ENCODE results near the gene TMEM184A. TPM values are rescaled to one million over a fixed set of nuclear protein-coding genes. Genes with fewer than 3 reads are reported as not detected.

The TMEM184A gene
- total and polyA plus RNA-seq, 2 of the 8 experiments (the other 6 are each of a cell fraction or from before 2014, with no cell fraction given), result 1.8 to 2.1 TPM

DNA sequence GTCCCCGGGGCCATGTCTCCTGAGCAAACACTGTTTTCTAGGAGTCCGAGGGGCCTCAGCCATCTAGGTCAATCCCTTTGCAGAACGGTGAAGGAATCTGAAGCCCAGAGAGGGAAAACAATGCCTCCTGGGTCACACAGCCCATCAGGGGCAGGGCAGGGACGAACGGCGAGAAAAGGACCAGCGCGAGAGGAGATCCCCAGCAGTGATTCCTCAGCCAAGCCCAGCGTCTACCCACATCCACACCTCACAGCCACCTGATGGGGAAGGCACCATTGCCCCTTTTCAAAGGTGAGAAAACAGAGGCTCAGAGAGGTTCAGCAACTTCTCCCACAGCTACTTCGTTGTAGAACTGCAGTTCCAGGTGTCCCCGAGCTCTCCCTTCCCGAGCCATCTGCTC is 31.7 kb upstream of the TMEM184A start:
- Histone ChIP-seq H2AFZ (ENCODE audit: low read length) (no peak overlapping the region), H3K79me1 (ENCODE audit: low read depth, low read length) (no peaks in the 10 kb centered on the region; the same call in 1 of the 2 replicates), H3K4me3 (ENCODE audit: extremely low read depth in 1 of 4, insufficient read depth in 2 of 4, low read depth in 3 of 4, low read length in 4 of 4) (no peak overlapping the region), H3K23ac (ENCODE audit: insufficient read length) (no peak overlapping the region), H3K9ac (replicated peaks in 1 of 4; ENCODE audit: extremely low read depth in 1 of 4, low read depth in 3 of 4, low read length in 3 of 4) (no peak overlapping the region), H3K27ac (ENCODE audit: low read depth, low read length) (no peak overlapping the region), H3K27me3 (replicated peaks in 1 of 4; ENCODE audit: control insufficient read depth in 3 of 4, extremely low read depth in 1 of 4, insufficient read depth in 3 of 4, low read length in 3 of 4) (0 out of 7 replicates have a peak, but pooled peaks cover 0 to 2% (median 0%) of the 10 kb centered on the region in 4 experiments), H2BK15ac (ENCODE audit: low read length) (no peak overlapping the region), H3K56ac (replicated peaks; ENCODE audit: insufficient read length, low read depth, low read length) (no peak overlapping the region), H3K4me1 (replicated peaks in 1 of 4; ENCODE audit: control insufficient read depth in 3 of 4, insufficient read depth in 4 of 4, low read length in 3 of 4) (no peaks in the 10 kb centered on the region), H2BK120ac (replicated peaks; ENCODE audit: low read depth, low read length) (no peak overlapping the region), H3K4me2 (ENCODE audit: insufficient read depth in 1 of 2, low read depth in 2 of 2, low read length in 2 of 2) (no peak overlapping the region), H2BK20ac (ENCODE audit: low read length) (no peak overlapping the region), H3K14ac (ENCODE audit: insufficient read length) (no peak overlapping the region), H3K79me2 (ENCODE audit: control insufficient read depth in 1 of 2, insufficient read depth in 2 of 2, low read length in 2 of 2) (no peaks in the 10 kb centered on the region), H4K5ac (ENCODE audit: insufficient read length, low read depth, low read length) (no peak overlapping the region), H3K23me2 (ENCODE audit: low read depth, low read length) (no peaks in the 10 kb centered on the region), H2BK12ac (ENCODE audit: low read depth, low read length) (no peak overlapping the region), H3K4ac (replicated peaks; ENCODE audit: insufficient read length, low read depth, low read length) (no peak overlapping the region), H3K18ac (ENCODE audit: extremely low read depth, low read length) (peak overlapping the region; percentile 7; the same call in 1 of the 2 replicates), H3K36me3 (ENCODE audit: control insufficient read depth in 2 of 4, insufficient read depth in 4 of 4, low read length in 3 of 4) (no peaks in the 10 kb centered on the region), H2BK5ac (ENCODE audit: low read depth, low read length) (no peak overlapping the region), H3K9me3 (ENCODE audit: insufficient read depth in 2 of 2, low read depth in 1 of 2, low read length in 1 of 2) (peaks cover 4 to 5% of the 10 kb centered on the region in 2 experiments; a peak in 2 of 4 replicates), H4K91ac (replicated peaks; ENCODE audit: insufficient read length, low read length) (no peak overlapping the region), H4K20me1 (replicated peaks in 1 of 2; ENCODE audit: control insufficient read depth in 1 of 2, insufficient read depth in 2 of 2, low read length in 2 of 2) (no peaks in the 10 kb centered on the region), H4K8ac (ENCODE audit: extremely low read depth, insufficient read depth, low read length) (no peak overlapping the region), H2AK5ac (ENCODE audit: low read depth, low read length) (0 out of 2 replicates have a peak overlapping the region, but pooled peaks have one; percentile 53)
- 92% methylated on average over 12 of the region's 12 CpGs; no CpG with 5 or more reads in 1 of the 2 experiments for WGBS, 2 experiments (ENCODE audit: extremely low coverage in 1 of 2, insufficient coverage in 1 of 2, insufficient read length in 1 of 2, insufficient replicate concordance in 2 of 2, low coverage in 1 of 2, low lambda C conversion rate in 2 of 2, missing lambda C conversion rate in 1 of 2)
- ChIA-PET CTCF (ENCODE audit: partially characterized antibody) (interaction anchor here (2.1 kb wide), 1 partner anchor 12 kb away, joined by 6 read pairs; no protein-coding TSS in a partner anchor), POLR2A (ENCODE audit: partially characterized antibody) (no interaction called here)
- DNase-seq (ENCODE audit: low read depth in 1 of 2, low spot score in 2 of 2) (no peak), FAIRE-seq (no peak)
- TF ChIP-seq ZNF274 (IDR thresholded peaks at IDR 0.05; ENCODE audit: borderline replicate concordance, extremely low read depth, low read length) (no peak), RFX5 (IDR thresholded peaks at IDR 0.05; ENCODE audit: borderline replicate concordance, low read depth, low read length) (no peak), EP300 (IDR thresholded peaks at IDR 0.05; ENCODE audit: borderline replicate concordance in 1 of 2, low read depth in 2 of 2, low read length in 2 of 2) (no peak), JUND (IDR thresholded peaks at IDR 0.05; ENCODE audit: low read length) (no peak), KDM4A (IDR thresholded peaks at IDR 0.05; ENCODE audit: low read depth, low read length, severe bottlenecking) (no peak), MAFK (IDR thresholded peaks at IDR 0.05; ENCODE audit: low read depth, low read length) (no peak), SP2 (IDR thresholded peaks at IDR 0.05; ENCODE audit: low read length) (no peak), SRF (IDR thresholded peaks at IDR 0.05; ENCODE audit: low read depth, low read length) (no peak), POLR2A (IDR thresholded peaks at IDR 0.05; ENCODE audit: control extremely low read depth in 1 of 2, low read depth in 2 of 2, low read length in 2 of 2) (no peak), TBP (IDR thresholded peaks at IDR 0.05; ENCODE audit: low read depth, low read length) (no peak)
- TF ChIP-seq, protein P1, sequence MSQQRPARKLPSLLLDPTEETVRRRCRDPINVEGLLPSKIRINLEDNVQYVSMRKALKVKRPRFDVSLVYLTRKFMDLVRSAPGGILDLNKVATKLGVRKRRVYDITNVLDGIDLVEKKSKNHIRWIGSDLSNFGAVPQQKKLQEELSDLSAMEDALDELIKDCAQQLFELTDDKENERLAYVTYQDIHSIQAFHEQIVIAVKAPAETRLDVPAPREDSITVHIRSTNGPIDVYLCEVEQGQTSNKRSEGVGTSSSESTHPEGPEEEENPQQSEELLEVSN (IDR thresholded peaks at IDR 0.05), result no peak
